ENCODE measurements around the gene MAML1. TPM values are rescaled to one million over a fixed set of nuclear protein-coding genes. Genes with fewer than 3 reads are reported as not detected.
A peak's percentile ranks its signal among the peaks of the same experiment; 100 is the strongest.

The MAML1 gene
- total and polyA plus RNA-seq, 10 of the 15 experiments (the other 5 are each of a cell fraction or from before 2014, with no cell fraction given): 0.42 to 23.9 (median 7.3) TPM

DNA sequence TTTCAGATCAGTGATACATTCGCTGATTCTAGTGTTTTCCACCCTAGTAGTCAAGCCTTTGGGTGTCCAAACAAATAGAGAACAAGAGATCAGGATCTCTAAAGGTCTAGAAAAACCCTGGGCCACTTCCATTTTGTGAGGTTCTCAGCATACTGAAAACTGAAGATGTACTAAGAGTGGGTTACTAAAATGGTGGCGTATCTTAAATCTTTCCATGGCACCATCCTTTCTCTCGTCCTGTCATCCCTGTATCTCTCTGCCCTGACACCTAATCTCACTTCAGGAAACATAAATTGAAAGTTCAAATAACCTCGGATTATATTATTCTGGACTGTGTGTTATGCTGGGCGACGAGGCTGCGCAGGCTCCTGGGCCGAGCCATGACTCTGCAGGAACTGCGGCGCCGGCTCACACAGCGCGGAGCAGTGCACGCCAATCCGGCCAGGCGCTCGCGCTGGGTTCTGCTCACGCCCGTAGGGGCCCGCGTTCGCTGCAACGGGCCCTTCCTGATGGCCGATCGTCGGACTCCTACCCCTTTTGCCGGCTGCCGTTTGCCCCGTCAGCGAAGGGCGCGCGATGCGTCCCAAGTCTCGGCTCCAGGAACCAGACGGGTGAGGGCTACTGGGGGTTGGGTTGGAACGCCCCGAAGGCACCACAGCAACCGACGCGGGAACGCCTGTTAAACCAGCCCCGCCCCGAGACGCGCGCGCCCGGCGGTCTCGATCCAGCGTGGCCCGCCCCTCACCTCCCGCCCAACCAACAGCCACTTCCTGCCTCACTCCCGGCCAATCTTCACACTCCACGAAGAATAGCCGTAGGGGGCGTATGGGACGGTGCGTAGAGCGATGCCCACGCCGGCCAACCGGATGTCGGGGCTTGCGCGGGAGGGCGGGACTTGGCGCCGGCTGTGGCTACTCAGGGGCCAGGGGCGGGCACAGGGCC, 34.4 kb upstream of the MAML1 start:
- Histone ChIP-seq H3K27me3 (replicated peaks in 1 of 2; ENCODE audit: control insufficient read depth in 2 of 2, insufficient read depth in 2 of 2, low read length in 1 of 2) (no peaks in the 10 kb centered on the region), H3K4me2 (ENCODE audit: control insufficient read depth, insufficient read depth) (peak overlapping the region; percentile 46), H4K20me1 (ENCODE audit: control insufficient read depth, insufficient read depth) (no peaks in the 10 kb centered on the region), H3K4me3 (peak overlapping the region; percentile 72), H3K27ac (ENCODE audit: control insufficient read depth, insufficient read depth) (peak overlapping the region; percentile 98), H3K36me3 (ENCODE audit: control insufficient read depth in 2 of 2, insufficient read depth in 2 of 2, low read length in 1 of 2) (no peaks in the 10 kb centered on the region; a peak in 1 of 4 replicates), H3K79me2 (ENCODE audit: control insufficient read depth, insufficient read depth, low read length) (peaks cover 49% of the 10 kb centered on the region), H3K9me3 (replicated peaks; ENCODE audit: control insufficient read depth, insufficient read depth, low read length) (no peaks in the 10 kb centered on the region), H3K9ac (ENCODE audit: control insufficient read depth, insufficient read depth, low read length) (peak overlapping the region; percentile 100), H3K4me1 (ENCODE audit: control insufficient read depth, insufficient read depth, low read length) (peaks cover 14% of the 10 kb centered on the region), H2AFZ (ENCODE audit: control insufficient read depth, low read depth, low read length) (peak overlapping the region; percentile 57)
- CTCF ChIA-PET: interaction anchor here (2.4 kb wide), 1 partner anchor 19 kb away, joined by 24 read pairs; the partner anchor contains the start of gene CBY3
- intact Hi-C loops (cut with micrococcal nuclease; ENCODE audit: unreplicated experiment): loop anchor here (1.0 to 2.0 kb wide), 3 partner anchors 20 to 75 kb away; partner anchors contain the start of genes HNRNPH1 and MAML1
- 2% methylated on average over 71 of the region's 72 CpGs for WGBS (ENCODE audit: insufficient coverage, insufficient replicate concordance, low lambda C conversion rate, missing lambda C conversion rate)
- FAIRE-seq (peak; percentile 75), ATAC-seq (peak; percentile 93), DNase-seq (ENCODE audit: low read depth, low spot score) (peak; percentile 96)
- RAD21 ChIA-PET (ENCODE audit: unreplicated experiment): interaction anchor here (2.0 kb wide), 1 partner anchor 19 kb away, joined by 11 read pairs; no protein-coding TSS in a partner anchor
- POLR2A ChIA-PET: interaction anchor here (1.0 to 2.1 kb wide), 5 partner anchors 20 to 139 kb away, joined by 3 to 14 read pairs (median 7); partner anchors contain the start of genes HNRNPH1 and MAML1
- in situ Hi-C loops (cut with MboI): no loop called here
- SMC1A ChIA-PET (ENCODE audit: uncharacterized antibody, unreplicated experiment): interaction anchor here (1.0 to 3.0 kb wide), 3 partner anchors 19 to 39 kb away, joined by 3 to 15 read pairs (median 6); partner anchors contain the start of genes CBY3 and MAML1
- TSS peak; percentile 99 for BruUV-seq (replicated peaks)
- TF ChIP-seq, protein P1, sequence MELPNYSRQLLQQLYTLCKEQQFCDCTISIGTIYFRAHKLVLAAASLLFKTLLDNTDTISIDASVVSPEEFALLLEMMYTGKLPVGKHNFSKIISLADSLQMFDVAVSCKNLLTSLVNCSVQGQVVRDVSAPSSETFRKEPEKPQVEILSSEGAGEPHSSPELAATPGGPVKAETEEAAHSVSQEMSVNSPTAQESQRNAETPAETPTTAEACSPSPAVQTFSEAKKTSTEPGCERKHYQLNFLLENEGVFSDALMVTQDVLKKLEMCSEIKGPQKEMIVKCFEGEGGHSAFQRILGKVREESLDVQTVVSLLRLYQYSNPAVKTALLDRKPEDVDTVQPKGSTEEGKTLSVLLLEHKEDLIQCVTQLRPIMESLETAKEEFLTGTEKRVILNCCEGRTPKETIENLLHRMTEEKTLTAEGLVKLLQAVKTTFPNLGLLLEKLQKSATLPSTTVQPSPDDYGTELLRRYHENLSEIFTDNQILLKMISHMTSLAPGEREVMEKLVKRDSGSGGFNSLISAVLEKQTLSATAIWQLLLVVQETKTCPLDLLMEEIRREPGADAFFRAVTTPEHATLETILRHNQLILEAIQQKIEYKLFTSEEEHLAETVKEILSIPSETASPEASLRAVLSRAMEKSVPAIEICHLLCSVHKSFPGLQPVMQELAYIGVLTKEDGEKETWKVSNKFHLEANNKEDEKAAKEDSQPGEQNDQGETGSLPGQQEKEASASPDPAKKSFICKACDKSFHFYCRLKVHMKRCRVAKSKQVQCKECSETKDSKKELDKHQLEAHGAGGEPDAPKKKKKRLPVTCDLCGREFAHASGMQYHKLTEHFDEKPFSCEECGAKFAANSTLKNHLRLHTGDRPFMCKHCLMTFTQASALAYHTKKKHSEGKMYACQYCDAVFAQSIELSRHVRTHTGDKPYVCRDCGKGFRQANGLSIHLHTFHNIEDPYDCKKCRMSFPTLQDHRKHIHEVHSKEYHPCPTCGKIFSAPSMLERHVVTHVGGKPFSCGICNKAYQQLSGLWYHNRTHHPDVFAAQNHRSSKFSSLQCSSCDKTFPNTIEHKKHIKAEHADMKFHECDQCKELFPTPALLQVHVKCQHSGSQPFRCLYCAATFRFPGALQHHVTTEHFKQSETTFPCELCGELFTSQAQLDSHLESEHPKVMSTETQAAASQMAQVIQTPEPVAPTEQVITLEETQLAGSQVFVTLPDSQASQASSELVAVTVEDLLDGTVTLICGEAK (IDR thresholded peaks at IDR 0.05; ENCODE audit: borderline replicate concordance): peak; percentile 40; the same call in 1 of the 2 replicates
- TF ChIP-seq, protein P2, sequence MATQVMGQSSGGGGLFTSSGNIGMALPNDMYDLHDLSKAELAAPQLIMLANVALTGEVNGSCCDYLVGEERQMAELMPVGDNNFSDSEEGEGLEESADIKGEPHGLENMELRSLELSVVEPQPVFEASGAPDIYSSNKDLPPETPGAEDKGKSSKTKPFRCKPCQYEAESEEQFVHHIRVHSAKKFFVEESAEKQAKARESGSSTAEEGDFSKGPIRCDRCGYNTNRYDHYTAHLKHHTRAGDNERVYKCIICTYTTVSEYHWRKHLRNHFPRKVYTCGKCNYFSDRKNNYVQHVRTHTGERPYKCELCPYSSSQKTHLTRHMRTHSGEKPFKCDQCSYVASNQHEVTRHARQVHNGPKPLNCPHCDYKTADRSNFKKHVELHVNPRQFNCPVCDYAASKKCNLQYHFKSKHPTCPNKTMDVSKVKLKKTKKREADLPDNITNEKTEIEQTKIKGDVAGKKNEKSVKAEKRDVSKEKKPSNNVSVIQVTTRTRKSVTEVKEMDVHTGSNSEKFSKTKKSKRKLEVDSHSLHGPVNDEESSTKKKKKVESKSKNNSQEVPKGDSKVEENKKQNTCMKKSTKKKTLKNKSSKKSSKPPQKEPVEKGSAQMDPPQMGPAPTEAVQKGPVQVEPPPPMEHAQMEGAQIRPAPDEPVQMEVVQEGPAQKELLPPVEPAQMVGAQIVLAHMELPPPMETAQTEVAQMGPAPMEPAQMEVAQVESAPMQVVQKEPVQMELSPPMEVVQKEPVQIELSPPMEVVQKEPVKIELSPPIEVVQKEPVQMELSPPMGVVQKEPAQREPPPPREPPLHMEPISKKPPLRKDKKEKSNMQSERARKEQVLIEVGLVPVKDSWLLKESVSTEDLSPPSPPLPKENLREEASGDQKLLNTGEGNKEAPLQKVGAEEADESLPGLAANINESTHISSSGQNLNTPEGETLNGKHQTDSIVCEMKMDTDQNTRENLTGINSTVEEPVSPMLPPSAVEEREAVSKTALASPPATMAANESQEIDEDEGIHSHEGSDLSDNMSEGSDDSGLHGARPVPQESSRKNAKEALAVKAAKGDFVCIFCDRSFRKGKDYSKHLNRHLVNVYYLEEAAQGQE (IDR thresholded peaks at IDR 0.05; ENCODE audit: low read depth, low read length): no peak
- TF ChIP-seq EGR1 (IDR thresholded peaks at IDR 0.05; ENCODE audit: borderline replicate concordance in 1 of 2, low read depth in 2 of 2, low read length in 2 of 2) (no peak), IKZF1 (conservative IDR thresholded peaks at IDR 0.05) (peak; percentile 86), GABPA (IDR thresholded peaks at IDR 0.05; ENCODE audit: low read depth) (no peak)
- TF ChIP-seq, protein P3, sequence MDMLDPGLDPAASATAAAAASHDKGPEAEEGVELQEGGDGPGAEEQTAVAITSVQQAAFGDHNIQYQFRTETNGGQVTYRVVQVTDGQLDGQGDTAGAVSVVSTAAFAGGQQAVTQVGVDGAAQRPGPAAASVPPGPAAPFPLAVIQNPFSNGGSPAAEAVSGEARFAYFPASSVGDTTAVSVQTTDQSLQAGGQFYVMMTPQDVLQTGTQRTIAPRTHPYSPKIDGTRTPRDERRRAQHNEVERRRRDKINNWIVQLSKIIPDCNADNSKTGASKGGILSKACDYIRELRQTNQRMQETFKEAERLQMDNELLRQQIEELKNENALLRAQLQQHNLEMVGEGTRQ (IDR thresholded peaks at IDR 0.05; ENCODE audit: borderline replicate concordance, low read depth, low read length): no peak
- TF ChIP-seq, protein P4, sequence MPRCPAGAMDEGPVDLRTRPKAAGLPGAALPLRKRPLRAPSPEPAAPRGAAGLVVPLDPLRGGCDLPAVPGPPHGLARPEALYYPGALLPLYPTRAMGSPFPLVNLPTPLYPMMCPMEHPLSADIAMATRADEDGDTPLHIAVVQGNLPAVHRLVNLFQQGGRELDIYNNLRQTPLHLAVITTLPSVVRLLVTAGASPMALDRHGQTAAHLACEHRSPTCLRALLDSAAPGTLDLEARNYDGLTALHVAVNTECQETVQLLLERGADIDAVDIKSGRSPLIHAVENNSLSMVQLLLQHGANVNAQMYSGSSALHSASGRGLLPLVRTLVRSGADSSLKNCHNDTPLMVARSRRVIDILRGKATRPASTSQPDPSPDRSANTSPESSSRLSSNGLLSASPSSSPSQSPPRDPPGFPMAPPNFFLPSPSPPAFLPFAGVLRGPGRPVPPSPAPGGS (IDR thresholded peaks at IDR 0.05; ENCODE audit: borderline replicate concordance, insufficient read depth, low read depth, low read length, poor library complexity, severe bottlenecking): no peak
